ENCODE measurements around the gene HACD2.

Gene HACD2

DNA sequence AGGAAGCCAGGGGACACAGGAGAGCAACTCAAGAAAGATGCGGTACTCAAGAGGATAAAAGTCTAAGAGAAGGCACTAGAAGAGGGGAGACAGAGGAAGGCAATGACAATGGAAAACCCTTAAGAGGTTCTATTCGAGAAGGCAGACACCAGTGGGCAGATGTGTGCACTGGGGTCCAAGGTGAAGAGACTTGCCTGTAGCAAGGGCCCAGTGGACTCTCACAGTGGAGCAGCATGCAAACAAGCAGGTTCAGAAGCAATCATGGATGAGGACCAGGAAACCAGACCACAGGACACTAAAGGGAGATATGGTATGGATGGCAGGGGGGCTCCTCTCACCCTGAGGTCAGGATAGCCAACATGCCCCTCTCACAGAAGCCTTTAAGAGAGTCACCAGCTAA is 138.6 kb downstream of the HACD2 start:
- H3K4me3 ChIP-seq (ENCODE audit: low read depth, low read length) = no peak overlapping the region
- H3K9me3 ChIP-seq (ENCODE audit: control insufficient read depth, low read length) = no peaks in the 10 kb centered on the region
- H3K4me1 ChIP-seq = peaks cover under 1% of the 10 kb centered on the region
- H3K27me3 ChIP-seq (ENCODE audit: control insufficient read depth, insufficient read depth, low read length) = peaks cover 4% of the 10 kb centered on the region
- H3K4me2 ChIP-seq (ENCODE audit: low read length) = no peak overlapping the region
- no peak overlapping the region for H3K9ac ChIP-seq
- TF ChIP-seq, protein P1, sequence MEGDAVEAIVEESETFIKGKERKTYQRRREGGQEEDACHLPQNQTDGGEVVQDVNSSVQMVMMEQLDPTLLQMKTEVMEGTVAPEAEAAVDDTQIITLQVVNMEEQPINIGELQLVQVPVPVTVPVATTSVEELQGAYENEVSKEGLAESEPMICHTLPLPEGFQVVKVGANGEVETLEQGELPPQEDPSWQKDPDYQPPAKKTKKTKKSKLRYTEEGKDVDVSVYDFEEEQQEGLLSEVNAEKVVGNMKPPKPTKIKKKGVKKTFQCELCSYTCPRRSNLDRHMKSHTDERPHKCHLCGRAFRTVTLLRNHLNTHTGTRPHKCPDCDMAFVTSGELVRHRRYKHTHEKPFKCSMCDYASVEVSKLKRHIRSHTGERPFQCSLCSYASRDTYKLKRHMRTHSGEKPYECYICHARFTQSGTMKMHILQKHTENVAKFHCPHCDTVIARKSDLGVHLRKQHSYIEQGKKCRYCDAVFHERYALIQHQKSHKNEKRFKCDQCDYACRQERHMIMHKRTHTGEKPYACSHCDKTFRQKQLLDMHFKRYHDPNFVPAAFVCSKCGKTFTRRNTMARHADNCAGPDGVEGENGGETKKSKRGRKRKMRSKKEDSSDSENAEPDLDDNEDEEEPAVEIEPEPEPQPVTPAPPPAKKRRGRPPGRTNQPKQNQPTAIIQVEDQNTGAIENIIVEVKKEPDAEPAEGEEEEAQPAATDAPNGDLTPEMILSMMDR (IDR thresholded peaks at IDR 0.05) = no peak
- no peaks in the 10 kb centered on the region for H3K79me2 ChIP-seq
- H2AFZ ChIP-seq = no peak overlapping the region
- H3K27ac ChIP-seq = no peak overlapping the region
- no peaks in the 10 kb centered on the region for H3K36me3 ChIP-seq (ENCODE audit: control insufficient read depth, insufficient read depth, low read length)

DNA sequence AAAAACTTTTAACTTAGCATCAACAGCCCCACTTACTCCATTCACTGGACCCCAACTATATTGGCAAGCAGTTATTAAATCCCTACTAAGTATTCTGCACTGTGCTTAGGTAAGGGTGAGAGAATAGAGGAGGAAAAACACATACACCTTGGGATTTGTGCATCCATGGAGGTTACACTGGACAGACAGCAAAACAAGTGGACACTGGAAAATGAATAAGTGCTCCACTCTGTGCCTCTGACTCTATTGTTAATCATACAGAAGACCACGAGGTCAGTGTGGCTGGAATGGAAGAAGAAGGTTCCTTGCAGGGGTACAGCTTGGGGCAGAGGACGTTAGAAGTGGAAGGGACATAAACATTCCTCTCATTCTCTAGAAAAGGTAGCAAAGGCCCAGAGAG is 139.2 kb downstream of the HACD2 start:
- Histone ChIP-seq H3K79me2 (no peaks in the 10 kb centered on the region), H3K9ac (no peak overlapping the region), H3K9me3 (ENCODE audit: control insufficient read depth, low read length) (no peaks in the 10 kb centered on the region), H3K27me3 (ENCODE audit: control insufficient read depth, insufficient read depth, low read length) (peaks cover 4% of the 10 kb centered on the region), H3K4me2 (ENCODE audit: low read length) (no peak overlapping the region), H2AFZ (no peak overlapping the region), H3K4me3 (ENCODE audit: low read depth, low read length) (no peak overlapping the region), H3K27ac (no peak overlapping the region), H3K4me1 (peaks cover 5% of the 10 kb centered on the region), H3K36me3 (ENCODE audit: control insufficient read depth, insufficient read depth, low read length) (no peaks in the 10 kb centered on the region)
- TF ChIP-seq, protein P1 (IDR thresholded peaks at IDR 0.05) = no peak

DNA sequence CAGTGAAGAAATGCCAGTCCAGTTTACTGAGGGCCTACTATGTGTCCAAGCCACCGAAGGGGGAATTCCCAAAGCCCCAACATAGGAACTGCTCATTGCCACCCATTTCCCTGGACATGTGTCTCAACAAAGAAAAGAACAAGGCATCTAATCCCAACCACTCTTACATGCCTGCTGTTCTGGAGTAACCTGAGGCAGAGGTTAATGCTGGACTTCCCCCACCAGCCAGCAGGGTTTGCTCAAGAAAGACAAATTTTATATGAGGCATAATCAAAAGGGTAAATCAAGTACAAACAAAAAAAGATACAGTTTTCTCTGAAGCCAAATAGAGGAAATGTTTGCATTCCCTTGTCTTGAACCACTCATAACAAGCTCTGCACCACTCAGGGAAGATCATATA is 140.1 kb downstream of the HACD2 start:
- H3K9ac ChIP-seq = no peak overlapping the region

DNA sequence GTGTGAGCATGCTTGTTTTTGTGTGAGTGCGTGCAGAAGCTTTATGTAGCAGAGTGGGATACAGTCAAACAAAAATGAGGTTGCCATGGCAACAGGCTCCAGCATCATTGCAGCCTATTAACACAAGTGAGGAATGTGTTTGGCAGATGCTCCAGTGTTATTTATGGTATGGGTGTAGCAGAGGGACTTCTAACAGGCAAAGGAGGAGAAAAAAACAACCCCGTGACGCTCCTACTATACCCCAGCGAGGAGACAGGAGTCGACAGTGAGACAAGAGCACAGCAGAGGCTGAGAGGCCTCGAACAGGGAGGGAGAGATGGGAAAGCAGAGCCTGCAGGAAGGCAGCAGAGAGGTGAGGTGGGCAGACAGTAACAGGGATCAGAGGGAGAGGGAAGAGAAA is 140.8 kb downstream of the HACD2 start:
- no peaks in the 10 kb centered on the region for H3K9me3 ChIP-seq (ENCODE audit: control insufficient read depth, low read length)
- H3K4me2 ChIP-seq (ENCODE audit: low read length) = no peak overlapping the region
- H3K9ac ChIP-seq = no peak overlapping the region
- H2AFZ ChIP-seq = no peak overlapping the region
- H3K27ac ChIP-seq = no peak overlapping the region
- peaks cover 6% of the 10 kb centered on the region for H3K4me1 ChIP-seq
- no peaks in the 10 kb centered on the region for H3K36me3 ChIP-seq (ENCODE audit: control insufficient read depth, insufficient read depth, low read length)
- H3K79me2 ChIP-seq = no peaks in the 10 kb centered on the region
- peaks cover 4% of the 10 kb centered on the region for H3K27me3 ChIP-seq (ENCODE audit: control insufficient read depth, insufficient read depth, low read length)
- TF ChIP-seq, protein P1 (IDR thresholded peaks at IDR 0.05) = no peak
- H3K4me3 ChIP-seq (ENCODE audit: low read depth, low read length) = no peak overlapping the region

More for the DNA sequence above, 140.1 kb downstream of the HACD2 start:
- TF ChIP-seq, protein P1 (IDR thresholded peaks at IDR 0.05) = no peak
- H3K79me2 ChIP-seq = no peaks in the 10 kb centered on the region
- peaks cover 6% of the 10 kb centered on the region for H3K4me1 ChIP-seq
- no peak overlapping the region for H3K4me3 ChIP-seq (ENCODE audit: low read depth, low read length)
- H3K36me3 ChIP-seq (ENCODE audit: control insufficient read depth, insufficient read depth, low read length) = no peaks in the 10 kb centered on the region
- H3K27ac ChIP-seq = no peak overlapping the region
- H3K27me3 ChIP-seq (ENCODE audit: control insufficient read depth, insufficient read depth, low read length) = peaks cover 4% of the 10 kb centered on the region
- H3K4me2 ChIP-seq (ENCODE audit: low read length) = no peak overlapping the region
- H2AFZ ChIP-seq = no peak overlapping the region
- H3K9me3 ChIP-seq (ENCODE audit: control insufficient read depth, low read length) = no peaks in the 10 kb centered on the region

DNA sequence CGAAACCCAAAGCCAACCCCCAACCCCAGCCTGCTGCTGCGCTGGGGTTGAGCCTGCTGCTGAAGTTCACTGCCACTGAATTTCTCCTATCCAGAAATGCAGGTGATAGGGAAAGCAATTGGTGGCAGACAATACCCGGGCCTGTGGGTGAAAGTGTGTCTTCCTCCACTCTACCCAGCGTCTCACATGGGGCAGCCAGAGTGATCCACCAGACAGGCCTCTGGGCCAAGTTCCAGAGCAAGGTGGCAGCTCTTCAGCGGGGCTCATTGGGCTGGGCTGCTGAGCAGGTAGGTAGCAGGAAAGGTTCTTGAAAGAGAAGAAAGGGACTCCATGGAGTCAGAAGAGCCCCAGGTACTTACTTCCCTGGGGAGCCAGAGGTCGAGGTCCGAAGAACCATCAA is 141.9 kb downstream of the HACD2 start:
- H3K27me3 ChIP-seq (ENCODE audit: control insufficient read depth, insufficient read depth, low read length) = no peaks in the 10 kb centered on the region
- TF ChIP-seq, protein P1 (IDR thresholded peaks at IDR 0.05) = no peak
- H3K27ac ChIP-seq = no peak overlapping the region
- no peaks in the 10 kb centered on the region for H3K79me2 ChIP-seq
- H3K36me3 ChIP-seq (ENCODE audit: control insufficient read depth, insufficient read depth, low read length) = no peaks in the 10 kb centered on the region
- H2AFZ ChIP-seq = no peak overlapping the region
- no peaks in the 10 kb centered on the region for H3K9me3 ChIP-seq (ENCODE audit: control insufficient read depth, low read length)
- H3K4me2 ChIP-seq (ENCODE audit: low read length) = no peak overlapping the region
- H3K4me1 ChIP-seq = peaks cover 6% of the 10 kb centered on the region
- H3K9ac ChIP-seq = no peak overlapping the region
- no peak overlapping the region for H3K4me3 ChIP-seq (ENCODE audit: low read depth, low read length)
